ENCODE results near the gene PRR18. TPM values are rescaled to one million over a fixed set of nuclear protein-coding genes. Genes with fewer than 3 reads are reported as not detected.

PRR18 gene
- total RNA-seq, 1 experiment from 2014 or later: not detected

DNA sequence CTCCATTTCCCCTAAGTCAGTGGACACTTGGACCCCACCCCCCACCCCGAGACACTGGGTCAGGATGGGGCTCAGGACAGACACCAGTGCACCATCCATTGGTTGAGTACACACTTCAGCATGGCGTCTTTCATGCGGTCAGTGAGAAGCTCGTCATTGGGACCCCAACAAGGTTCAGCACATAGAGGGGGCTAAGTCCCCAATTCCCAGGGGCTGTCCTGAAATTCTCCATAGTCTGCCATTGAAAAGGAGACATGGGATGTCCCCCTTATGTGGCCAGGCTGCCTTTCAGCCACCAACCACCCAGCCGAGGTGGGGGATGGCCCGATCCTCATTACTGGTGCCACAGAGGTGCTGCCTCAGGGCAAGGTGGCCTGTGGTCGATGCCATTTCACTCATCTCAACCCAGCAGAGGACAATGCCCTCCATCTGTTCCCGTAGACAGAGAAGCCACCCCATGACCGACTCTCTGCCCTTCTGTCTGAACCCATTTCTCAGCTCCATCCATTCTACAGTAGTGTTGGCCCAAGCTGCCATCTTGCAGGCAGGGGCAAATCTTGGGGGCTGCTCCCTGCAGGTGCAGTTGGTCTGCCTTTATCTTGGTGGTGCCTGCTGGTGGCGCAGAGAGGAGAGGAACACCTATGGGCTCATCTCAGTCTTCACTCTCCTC is 37.4 kb downstream of the PRR18 start:
- H3K9me2 ChIP-seq (replicated peaks; ENCODE audit: insufficient read depth, low read length): no peaks in the 10 kb centered on the region
- no peak overlapping the region for H2AFZ ChIP-seq (ENCODE audit: low read length)
- no peak overlapping the region for H3K9ac ChIP-seq (ENCODE audit: low read length)
- no peak for DNase-seq
- no peak overlapping the region for H3K4me2 ChIP-seq (ENCODE audit: low read depth, low read length, poor library complexity, severe bottlenecking)
- H3K9me3 ChIP-seq (ENCODE audit: low read length): no peaks in the 10 kb centered on the region
- no peaks in the 10 kb centered on the region for H3K27me3 ChIP-seq (ENCODE audit: low read length)
- peaks cover 14% of the 10 kb centered on the region for H3K4me1 ChIP-seq (ENCODE audit: low read length)
- no peaks in the 10 kb centered on the region for H3K36me3 ChIP-seq (ENCODE audit: insufficient read depth, low read length)
- H3K27ac ChIP-seq (ENCODE audit: low read length): no peak overlapping the region
- H3K79me2 ChIP-seq (ENCODE audit: low read length): no peaks in the 10 kb centered on the region
- no peaks in the 10 kb centered on the region for H4K20me1 ChIP-seq (ENCODE audit: insufficient read depth, low read depth, low read length)
- H3K4me3 ChIP-seq (ENCODE audit: low read length): no peak overlapping the region

DNA sequence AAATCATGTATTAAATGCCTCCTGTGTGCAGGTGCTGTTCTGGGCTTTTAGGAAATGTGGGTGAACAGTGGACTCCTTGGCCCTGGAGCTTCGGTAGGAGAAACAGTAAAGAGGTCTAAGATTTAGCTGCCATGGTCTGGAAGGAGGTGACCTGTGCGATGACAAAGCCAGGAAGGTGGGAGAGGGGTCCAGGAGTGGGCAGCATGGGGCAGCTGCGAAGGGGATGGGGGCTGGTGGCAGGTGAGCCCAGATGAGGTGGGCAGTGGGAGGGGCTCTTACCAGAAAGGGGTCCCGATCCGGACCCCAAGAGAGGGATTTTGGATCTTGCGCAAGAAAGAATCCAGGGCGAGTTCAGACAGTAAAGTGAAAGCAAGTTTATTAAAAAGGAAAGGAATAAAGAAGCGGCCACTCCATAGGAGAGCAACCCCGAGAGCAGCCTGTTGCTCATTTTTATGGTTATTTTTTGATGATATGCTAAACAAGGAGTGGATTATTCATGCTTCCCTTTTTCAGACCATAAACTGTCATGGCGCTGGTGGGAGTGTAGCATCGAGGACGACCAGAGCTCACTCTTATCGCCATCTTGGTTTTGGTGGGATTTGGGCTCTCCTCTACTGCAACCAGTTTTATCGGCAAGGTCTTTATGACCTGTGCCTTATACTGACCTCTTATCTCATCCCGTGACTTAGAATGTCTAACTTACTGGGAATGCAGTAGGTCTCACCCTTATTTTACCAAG is 38.7 kb downstream of the PRR18 start:
- Histone ChIP-seq H3K9ac (ENCODE audit: low read length) (no peak overlapping the region), H4K20me1 (ENCODE audit: insufficient read depth, low read depth, low read length) (no peaks in the 10 kb centered on the region), H3K27ac (ENCODE audit: low read length) (no peak overlapping the region), H3K4me3 (ENCODE audit: low read length) (no peak overlapping the region), H3K4me2 (ENCODE audit: low read depth, low read length, poor library complexity, severe bottlenecking) (no peak overlapping the region), H3K36me3 (ENCODE audit: insufficient read depth, low read length) (no peaks in the 10 kb centered on the region), H3K9me3 (ENCODE audit: low read length) (no peaks in the 10 kb centered on the region), H3K27me3 (ENCODE audit: low read length) (no peaks in the 10 kb centered on the region), H2AFZ (ENCODE audit: low read length) (no peak overlapping the region), H3K4me1 (ENCODE audit: low read length) (peaks cover 4% of the 10 kb centered on the region; the same call in 1 of the 2 replicates), H3K79me2 (ENCODE audit: low read length) (no peaks in the 10 kb centered on the region), H3K9me2 (replicated peaks; ENCODE audit: insufficient read depth, low read length) (no peaks in the 10 kb centered on the region)
- DNase-seq: no peak

DNA sequence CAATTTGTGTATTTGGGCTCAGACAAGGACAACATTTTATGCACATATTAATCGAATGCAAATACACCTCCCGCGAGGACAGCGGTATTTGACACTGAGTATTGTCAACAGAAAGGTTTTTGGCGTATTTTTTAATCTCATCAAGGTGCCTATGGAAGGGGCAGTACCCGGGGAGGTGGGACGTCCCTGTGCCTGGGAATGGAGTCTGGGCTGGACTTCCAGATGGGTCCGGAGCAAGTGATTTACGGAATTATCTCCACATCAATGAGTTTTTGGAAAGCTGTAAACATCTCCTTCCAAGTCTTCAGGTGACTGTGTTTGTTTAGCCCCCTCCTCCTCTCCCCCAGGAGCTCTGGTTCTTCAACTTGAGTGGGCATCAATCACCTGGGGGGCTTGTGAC is 39.8 kb downstream of the PRR18 start:
- Histone ChIP-seq H3K9me2 (replicated peaks; ENCODE audit: insufficient read depth, low read length) (no peaks in the 10 kb centered on the region), H4K20me1 (ENCODE audit: insufficient read depth, low read depth, low read length) (no peaks in the 10 kb centered on the region), H3K9me3 (ENCODE audit: low read length) (no peaks in the 10 kb centered on the region), H3K9ac (ENCODE audit: low read length) (no peak overlapping the region), H3K4me1 (ENCODE audit: low read length) (no peaks in the 10 kb centered on the region), H3K4me3 (ENCODE audit: low read length) (no peak overlapping the region), H2AFZ (ENCODE audit: low read length) (no peak overlapping the region), H3K36me3 (ENCODE audit: insufficient read depth, low read length) (no peaks in the 10 kb centered on the region), H3K79me2 (ENCODE audit: low read length) (no peaks in the 10 kb centered on the region), H3K27me3 (ENCODE audit: low read length) (no peaks in the 10 kb centered on the region), H3K27ac (ENCODE audit: low read length) (no peak overlapping the region), H3K4me2 (ENCODE audit: low read depth, low read length, poor library complexity, severe bottlenecking) (no peak overlapping the region)
- DNase-seq: no peak

GRCh38 chr6:166267526-166267925 is 40.7 kb downstream of the PRR18 start:
- DNase-seq: no peak

GRCh38 chr6:166266336-166266735 is 41.9 kb downstream of the PRR18 start:
- Histone ChIP-seq H4K20me1 (ENCODE audit: insufficient read depth, low read depth, low read length) (no peaks in the 10 kb centered on the region), H3K9me2 (replicated peaks; ENCODE audit: insufficient read depth, low read length) (no peaks in the 10 kb centered on the region), H3K4me2 (ENCODE audit: low read depth, low read length, poor library complexity, severe bottlenecking) (no peak overlapping the region), H3K4me1 (ENCODE audit: low read length) (no peaks in the 10 kb centered on the region), H3K36me3 (ENCODE audit: insufficient read depth, low read length) (no peaks in the 10 kb centered on the region), H3K27me3 (ENCODE audit: low read length) (no peaks in the 10 kb centered on the region), H3K79me2 (ENCODE audit: low read length) (no peaks in the 10 kb centered on the region), H3K9ac (ENCODE audit: low read length) (no peak overlapping the region), H2AFZ (ENCODE audit: low read length) (no peak overlapping the region), H3K9me3 (ENCODE audit: low read length) (no peaks in the 10 kb centered on the region), H3K4me3 (ENCODE audit: low read length) (no peak overlapping the region), H3K27ac (ENCODE audit: low read length) (no peak overlapping the region)
- DNase-seq: no peak

More at GRCh38 chr6:166267526-166267925, 40.7 kb downstream of the PRR18 start:
- Histone ChIP-seq H3K79me2 (ENCODE audit: low read length) (no peaks in the 10 kb centered on the region), H3K9me3 (ENCODE audit: low read length) (no peaks in the 10 kb centered on the region), H3K36me3 (ENCODE audit: insufficient read depth, low read length) (no peaks in the 10 kb centered on the region), H3K4me2 (ENCODE audit: low read depth, low read length, poor library complexity, severe bottlenecking) (no peak overlapping the region), H3K27ac (ENCODE audit: low read length) (no peak overlapping the region), H3K27me3 (ENCODE audit: low read length) (no peaks in the 10 kb centered on the region), H4K20me1 (ENCODE audit: insufficient read depth, low read depth, low read length) (no peaks in the 10 kb centered on the region), H3K4me1 (ENCODE audit: low read length) (no peaks in the 10 kb centered on the region), H2AFZ (ENCODE audit: low read length) (no peak overlapping the region), H3K4me3 (ENCODE audit: low read length) (no peak overlapping the region), H3K9ac (ENCODE audit: low read length) (no peak overlapping the region), H3K9me2 (replicated peaks; ENCODE audit: insufficient read depth, low read length) (no peaks in the 10 kb centered on the region)

GRCh38 chr6:166262743-166263515 is 45.3 kb downstream of the PRR18 start:
- Histone ChIP-seq H3K79me2 (ENCODE audit: low read length) (no peaks in the 10 kb centered on the region), H2AFZ (ENCODE audit: low read length) (no peak overlapping the region)

GRCh38 chr6:166259296-166259977 is 48.8 kb downstream of the PRR18 start:
- no peaks in the 10 kb centered on the region for H3K36me3 ChIP-seq (ENCODE audit: insufficient read depth, low read length)
- H3K9me2 ChIP-seq (replicated peaks; ENCODE audit: insufficient read depth, low read length): no peaks in the 10 kb centered on the region
- no peaks in the 10 kb centered on the region for H4K20me1 ChIP-seq (ENCODE audit: insufficient read depth, low read depth, low read length)
- H3K9me3 ChIP-seq (ENCODE audit: low read length): no peaks in the 10 kb centered on the region
- H3K79me2 ChIP-seq (ENCODE audit: low read length): no peaks in the 10 kb centered on the region
- no peaks in the 10 kb centered on the region for H3K27me3 ChIP-seq (ENCODE audit: low read length)
- no peak overlapping the region for H3K4me3 ChIP-seq (ENCODE audit: low read length)
- no peak overlapping the region for H3K4me2 ChIP-seq (ENCODE audit: low read depth, low read length, poor library complexity, severe bottlenecking)
- no peak overlapping the region for H3K9ac ChIP-seq (ENCODE audit: low read length)
- H3K4me1 ChIP-seq (ENCODE audit: low read length): no peaks in the 10 kb centered on the region
- DNase-seq: no peak
- H2AFZ ChIP-seq (ENCODE audit: low read length): peak overlapping the region; percentile 55; the same call in 1 of the 2 replicates
- no peak overlapping the region for H3K27ac ChIP-seq (ENCODE audit: low read length)

More at GRCh38 chr6:166262743-166263515, 45.3 kb downstream of the PRR18 start:
- H3K4me3 ChIP-seq (ENCODE audit: low read length): no peak overlapping the region
- H3K9me2 ChIP-seq (replicated peaks; ENCODE audit: insufficient read depth, low read length): no peaks in the 10 kb centered on the region
- H3K27ac ChIP-seq (ENCODE audit: low read length): no peak overlapping the region
- no peaks in the 10 kb centered on the region for H3K27me3 ChIP-seq (ENCODE audit: low read length)
- no peak for DNase-seq
- no peak overlapping the region for H3K4me2 ChIP-seq (ENCODE audit: low read depth, low read length, poor library complexity, severe bottlenecking)
- H4K20me1 ChIP-seq (ENCODE audit: insufficient read depth, low read depth, low read length): no peaks in the 10 kb centered on the region
- no peak overlapping the region for H3K9ac ChIP-seq (ENCODE audit: low read length)
- no peaks in the 10 kb centered on the region for H3K36me3 ChIP-seq (ENCODE audit: insufficient read depth, low read length)
- H3K4me1 ChIP-seq (ENCODE audit: low read length): no peaks in the 10 kb centered on the region
- H3K9me3 ChIP-seq (ENCODE audit: low read length): no peaks in the 10 kb centered on the region
